ENCODE data around the gene NLE1.
"Not testable (repeated sequence)": the region's sequence is repeated elsewhere in the genome, so short reads cannot be mapped to it uniquely, and the experiment has no call there.

The NLE1 gene

DNA sequence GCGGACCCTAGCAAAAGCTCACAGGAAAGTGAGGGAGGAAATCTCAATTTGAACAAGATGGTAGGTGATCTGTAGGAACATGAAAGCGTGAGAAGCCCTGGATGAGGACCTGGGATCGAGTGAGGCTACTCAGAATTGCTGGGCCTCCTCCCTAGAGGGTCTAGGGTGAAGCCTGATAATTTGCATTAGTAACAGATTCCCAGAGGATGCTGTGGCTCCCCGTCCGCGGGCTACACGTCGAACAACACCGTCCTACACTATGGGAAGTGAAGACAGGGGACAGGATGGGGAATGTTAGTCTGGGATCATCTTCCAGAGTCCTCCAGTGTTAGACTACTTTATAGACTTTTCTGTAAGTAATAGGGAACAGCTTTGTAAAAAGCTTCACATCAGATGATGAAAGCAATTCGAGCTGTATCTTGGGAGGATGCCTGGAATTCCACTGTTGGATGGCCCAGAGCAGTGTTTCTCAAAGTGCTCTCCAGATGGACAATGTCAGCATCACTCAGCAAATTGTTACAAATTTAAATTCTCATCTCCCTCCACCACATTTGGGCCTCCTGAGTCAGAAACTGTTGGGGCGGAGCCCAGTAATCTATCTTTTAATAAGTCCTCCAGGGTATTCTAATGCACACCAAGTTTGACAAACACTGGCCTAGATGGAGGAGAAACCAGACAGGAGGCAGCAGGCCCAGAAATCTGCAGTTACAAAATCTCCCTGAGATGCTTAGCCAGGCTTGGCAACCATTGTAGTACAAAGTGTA lies 14.2 kb downstream of the NLE1 start:
- DNase-seq = no peak

DNA sequence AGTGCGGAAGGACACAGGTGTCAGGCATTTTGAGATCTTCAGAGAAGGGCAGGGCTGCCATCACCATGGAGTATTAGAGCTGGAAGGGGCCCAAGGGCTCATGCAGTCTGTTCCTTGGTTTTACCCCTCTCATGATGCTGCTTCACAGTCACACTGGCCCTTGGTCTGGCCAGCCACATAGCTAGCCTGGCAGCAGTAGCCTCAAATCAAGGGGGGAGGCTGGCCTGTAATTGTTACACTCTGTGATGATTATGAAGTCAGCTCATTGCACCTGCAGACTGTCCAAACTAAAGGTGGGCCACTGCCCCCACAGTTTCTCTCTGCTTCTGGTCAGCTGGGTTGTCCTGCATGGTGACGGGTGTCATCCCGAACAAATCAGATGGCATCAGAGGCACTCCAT lies 20.8 kb downstream of the NLE1 start, which contains the start of gene FNDC8:
Gene FNDC8, plus strand, starts transcription at position 301 of the 400 bp plus-strand sequence. Its CDS starts 79 bp downstream, at position 380.
- DNase-seq = no peak

DNA sequence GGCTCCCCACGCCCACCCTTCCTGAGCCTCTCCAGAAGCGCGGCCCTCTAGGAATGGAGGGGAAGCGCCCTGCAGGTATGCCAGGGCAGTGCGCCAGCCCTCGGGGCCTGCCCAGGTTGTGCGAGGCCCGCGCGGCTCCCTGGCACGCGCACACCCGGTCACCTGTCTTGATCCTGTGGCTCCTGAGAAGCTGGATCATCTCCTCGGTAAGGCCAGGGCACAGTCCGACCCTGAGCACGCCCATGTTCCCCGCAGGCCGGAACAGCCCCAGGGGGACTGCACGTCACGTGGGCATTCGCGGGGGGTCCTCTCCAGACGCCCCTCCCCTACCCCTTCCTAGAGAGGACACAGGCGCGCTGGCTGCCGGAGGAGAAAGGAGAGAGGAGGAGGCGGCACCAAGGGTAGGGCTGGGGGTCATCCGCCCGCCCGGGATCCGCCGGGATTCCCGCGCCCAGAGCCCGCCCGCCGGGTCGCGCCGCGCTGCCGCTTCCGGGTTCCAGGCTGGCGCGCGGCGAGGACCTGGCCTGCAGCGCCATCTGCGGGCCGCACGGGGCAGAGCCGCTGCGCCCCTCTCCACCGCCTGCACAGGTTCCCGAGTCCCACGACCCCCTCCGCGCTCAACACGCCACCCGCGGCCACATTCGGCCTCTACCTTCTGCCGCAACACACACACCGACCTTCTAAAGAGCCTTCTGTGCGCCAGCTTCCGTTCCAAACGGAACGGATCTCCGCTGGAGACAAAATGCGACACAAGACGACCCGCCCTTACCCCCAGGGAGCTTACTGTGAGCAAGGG lies 22.5 kb downstream of the NLE1 start, which contains the start of gene RAD51D:
Gene RAD51D, minus strand, starts transcription at position 491 of the 796 bp plus-strand sequence. Its CDS starts 247 bp downstream, at position 244.
- peak; percentile 86 for DNase-seq

DNA sequence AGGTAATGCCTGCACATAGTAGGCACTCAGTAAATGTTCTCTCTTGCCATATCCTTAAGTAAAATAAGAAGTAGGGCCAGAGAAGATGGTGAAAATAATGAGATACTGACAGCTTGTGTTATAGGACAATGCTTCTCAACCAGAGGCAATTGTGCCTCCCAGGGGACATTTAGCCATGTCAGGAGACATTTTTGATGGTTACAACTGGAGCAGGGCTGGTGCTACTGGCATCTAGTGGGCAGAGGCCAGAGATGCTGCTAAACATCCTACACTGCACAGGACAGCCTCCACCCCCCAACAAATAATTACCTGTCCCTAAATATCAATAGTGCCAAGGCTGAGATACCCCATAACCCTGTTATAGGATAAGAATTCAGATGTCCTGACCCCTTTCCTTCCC lies 24.1 kb downstream of the NLE1 start:
- peak; percentile 56 for DNase-seq

DNA sequence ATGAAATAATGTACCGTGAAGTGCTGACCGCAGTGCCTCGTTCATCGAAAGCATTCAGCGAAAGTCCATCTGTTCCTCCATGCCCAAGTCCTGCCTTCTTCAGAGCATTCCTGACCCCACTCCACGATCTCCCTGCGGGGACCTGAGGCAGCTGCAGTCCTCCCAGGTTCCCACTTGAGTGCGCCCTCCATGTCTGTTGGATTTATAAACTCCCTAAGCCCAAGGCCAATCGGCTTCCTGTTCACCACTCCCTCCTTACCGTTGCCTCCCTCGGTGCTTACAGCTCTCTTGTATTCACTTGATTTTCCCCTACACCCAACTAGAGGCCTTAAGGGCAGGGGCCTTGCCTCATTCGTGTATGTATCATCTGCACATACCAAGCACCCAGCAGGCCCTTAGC lies 25.3 kb downstream of the NLE1 start:
- no peak for DNase-seq

DNA sequence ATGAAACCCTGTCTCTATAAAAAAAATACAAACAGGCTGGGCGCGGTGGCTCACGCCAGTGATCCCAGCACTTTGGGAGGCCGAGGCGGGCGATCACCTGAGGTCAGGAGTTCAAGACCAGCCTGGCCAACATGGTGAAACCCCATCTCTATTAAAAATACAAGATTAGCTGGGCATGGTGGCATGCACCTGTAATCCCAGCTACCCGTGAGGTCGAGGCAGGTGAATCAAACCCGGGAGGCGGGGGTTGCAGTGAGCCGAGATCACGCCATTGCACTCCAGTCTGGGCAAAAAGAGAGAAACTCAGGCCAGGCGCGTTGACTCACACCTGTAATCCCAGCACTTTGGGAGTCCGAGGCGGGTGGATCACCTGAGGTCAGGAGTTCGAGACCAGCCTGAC lies 31.3 kb downstream of the NLE1 start:
- not testable (repeated sequence) for DNase-seq

DNA sequence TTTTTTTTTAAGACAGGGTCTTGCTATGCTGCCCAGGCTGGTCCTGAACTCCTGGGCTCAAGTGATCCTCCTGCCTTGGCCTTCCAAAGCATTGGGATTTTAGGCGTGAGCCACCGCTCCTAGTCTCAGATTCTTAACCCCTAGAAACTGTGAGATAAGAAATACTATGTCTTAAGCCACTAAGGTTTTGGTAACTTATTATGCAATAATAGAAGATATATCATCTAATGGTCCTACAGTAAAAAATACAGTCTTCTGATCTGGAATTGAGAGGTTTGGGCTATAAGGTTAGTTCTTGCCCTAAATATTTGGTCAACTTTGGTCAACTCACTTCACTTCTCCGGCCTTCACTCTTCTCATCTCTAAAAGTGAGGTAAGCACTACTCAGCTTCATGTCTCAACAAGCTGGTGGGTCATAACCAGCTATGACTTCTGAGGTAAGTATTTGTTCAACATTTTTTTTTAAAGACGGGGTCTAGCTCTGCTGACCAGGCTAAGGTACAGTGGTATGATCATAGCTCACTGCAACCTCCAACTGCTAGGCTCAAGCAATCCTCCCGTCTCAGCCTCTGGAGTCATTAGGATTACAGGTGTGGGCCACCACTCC lies 37.2 kb downstream of the NLE1 start:
- DNase-seq = no peak

DNA sequence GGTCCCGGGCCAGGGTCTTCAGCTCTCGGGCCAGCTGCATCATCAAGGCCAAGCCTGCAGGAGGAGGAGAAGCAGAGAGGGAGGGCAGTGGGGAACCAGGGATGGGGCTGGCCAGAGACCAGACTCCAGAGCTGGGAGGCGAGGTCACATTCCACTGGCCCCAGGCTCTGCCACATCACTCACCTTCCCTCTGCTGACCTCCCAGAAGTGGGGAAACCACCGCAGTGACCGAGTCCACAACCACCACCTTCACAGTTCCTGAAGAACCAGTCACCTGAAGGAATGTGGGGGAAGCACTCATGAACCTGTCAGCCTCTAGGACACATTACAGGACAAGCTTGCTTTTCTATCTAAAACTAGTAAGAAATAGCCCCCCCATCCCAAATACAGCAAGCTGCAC lies 38.8 kb downstream of the NLE1 start:
- no peak for DNase-seq

DNA sequence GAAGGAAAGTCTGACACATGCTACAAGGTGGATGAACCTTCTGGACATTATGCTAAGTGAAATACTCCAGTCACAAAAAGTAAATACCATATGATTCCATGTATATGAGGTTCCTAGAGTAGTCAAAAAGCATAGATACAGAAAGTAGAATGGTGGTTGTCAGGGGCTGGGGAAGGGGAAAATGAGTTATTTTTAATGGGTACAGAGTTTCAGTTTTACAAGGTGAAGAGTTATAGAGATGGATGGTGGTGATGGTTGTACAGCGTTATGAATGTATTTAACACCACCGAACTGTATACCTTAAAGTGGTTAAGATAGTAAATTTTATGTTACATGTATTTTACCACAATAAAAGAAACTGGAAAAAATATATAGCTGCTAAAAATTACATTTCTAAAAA lies 40.4 kb downstream of the NLE1 start:
- DNase-seq = no peak

DNA sequence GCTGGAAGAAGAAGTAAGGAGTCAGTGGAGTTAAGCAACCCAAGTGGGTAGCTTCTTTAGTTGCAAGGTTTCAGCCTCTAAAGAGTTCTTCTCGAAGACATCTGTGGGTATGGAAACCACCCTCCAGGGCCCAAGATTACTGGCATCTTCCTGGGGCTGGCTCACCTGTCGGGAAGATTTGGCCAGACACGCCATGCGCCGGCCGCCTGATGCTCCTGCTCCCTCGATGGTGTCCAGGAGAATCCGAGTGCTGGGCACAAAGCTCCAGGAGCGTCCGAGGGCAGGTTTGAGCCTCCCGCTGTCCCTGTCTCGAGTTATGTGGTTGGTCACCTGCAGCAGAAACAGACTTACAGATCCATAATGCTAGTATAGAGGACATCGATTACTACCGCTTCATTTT lies 41.1 kb downstream of the NLE1 start:
- DNase-seq = no peak

DNA sequence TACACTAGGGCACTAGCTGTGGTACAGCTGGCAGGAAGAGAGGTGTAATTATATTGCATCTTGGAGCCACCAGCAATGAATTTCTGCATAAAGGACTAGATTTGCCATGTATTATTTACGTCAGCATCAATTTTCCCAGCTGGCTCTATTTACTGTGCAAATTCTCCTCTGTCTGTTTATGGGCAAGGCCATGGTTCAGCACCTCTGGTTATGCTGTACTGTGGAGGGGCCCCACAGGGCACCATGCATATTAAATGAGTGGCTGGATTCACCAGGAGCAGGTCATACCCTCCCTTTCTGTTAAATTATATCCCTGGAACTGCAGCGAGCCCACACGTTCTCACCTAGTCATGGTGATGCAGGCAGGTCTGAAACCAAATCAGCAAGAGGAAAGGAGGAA lies 42.2 kb downstream of the NLE1 start:
- no peak for DNase-seq

DNA sequence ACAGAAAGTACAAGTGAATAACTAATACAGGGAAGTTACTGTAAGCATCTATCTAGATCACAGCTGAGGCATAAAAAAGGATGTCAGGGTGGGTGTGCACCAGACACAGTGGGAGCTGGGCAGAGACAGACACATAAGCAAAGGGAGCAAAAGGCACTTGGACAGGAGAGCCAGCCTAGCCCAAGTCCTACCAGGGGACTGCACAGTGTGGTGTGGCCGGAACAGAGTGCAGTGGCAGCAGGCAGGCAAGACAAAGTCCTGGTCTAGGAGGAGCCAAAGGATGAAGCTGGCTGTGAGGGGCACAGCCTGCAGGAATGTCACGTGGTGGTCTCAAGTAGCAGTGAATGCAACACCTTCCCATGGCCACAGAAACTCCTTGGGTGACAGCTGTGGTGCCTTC lies 44.3 kb downstream of the NLE1 start:
- no peak for DNase-seq

DNA sequence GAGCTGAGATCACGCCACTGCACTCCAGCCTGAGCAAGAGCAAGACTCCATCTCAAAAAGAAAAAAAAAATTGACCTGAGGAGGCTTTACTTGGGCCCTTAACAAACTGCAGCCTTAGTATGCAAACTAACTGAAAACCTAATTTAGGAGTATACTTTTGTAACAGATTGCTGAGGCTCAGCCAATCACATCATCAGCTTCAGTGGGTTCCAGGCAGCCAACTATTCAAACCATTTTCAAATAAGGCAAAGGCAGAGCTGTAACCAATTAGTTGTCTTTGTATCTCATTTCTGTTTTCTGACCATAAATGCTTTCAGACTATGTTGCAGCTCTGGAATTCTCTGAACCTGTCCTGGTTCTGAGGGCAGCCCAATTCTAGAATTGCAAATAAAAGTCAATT lies 46.4 kb downstream of the NLE1 start:
- no peak for DNase-seq

DNA sequence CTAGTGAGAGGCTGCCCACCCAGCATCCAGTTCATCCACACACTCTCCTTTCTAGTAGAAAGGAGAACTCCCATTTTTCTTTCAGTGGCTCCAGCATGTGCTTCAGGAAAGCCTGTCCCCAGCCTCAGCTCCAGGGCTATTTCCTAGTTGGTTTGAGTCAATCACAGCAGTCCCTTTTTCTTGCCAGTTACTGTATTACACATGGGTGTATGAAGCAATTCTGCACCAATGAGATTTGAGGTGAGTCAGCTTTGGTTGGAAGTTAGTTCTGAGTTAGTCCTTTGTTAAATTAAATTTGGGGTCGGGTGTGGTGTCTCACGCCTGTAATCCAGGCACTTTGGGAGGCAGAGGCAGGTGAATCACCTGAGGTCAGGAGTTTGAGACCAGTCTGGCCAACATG lies 47.2 kb downstream of the NLE1 start:
- no peak for DNase-seq

DNA sequence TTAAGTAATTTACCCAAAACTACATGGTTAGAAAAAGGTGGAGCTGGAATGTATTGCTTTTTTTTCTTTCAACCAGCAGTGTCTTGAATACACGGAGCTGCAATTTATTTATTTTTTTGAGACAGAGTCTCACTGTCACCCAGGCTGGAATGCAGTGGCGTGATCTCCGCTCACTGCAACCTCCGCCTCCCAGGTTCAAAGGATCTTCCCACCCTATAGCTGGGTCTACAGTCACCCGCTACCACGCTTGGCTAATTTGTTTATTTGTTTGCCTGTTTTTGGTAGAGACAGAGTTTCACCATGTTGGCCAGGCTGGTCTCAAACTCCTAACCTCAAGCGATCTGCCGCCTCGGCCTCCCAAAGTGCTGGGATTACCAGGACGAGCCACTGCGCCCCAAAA lies 51.4 kb downstream of the NLE1 start:
- not testable (repeated sequence) for DNase-seq

DNA sequence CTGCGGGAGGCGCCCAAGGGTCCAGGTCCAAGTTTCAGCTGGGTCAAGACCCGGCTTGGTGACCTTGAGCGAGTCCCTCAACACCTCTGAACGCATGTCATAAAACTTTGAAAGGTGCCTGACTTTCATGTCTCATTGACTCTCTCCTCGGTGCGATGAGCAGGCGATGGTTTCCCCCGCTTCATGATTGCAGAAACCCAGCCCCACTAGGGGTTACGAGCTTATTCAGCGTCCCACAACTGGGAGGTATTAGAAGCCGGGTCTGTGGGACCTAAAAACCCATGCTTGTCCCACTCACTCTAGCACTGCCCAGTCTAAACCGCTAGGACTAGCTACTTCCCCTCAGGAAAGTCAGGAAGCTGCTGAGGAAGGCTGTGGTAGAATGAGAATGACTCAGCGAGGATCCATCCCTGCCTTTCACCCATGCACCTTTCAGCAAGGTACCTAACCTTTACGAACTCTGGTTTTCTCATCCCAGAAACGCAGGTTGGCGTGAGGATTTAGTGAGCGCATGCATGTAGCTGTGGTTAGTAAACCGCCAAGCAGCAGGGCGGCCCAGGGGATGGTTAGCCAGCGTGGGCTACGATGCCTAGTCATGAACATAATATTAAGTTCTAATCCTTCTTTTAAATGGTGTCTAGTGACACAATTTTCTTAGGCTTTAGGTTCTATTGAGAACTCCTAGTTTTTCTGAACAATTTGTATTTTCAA lies 52.4 kb downstream of the NLE1 start:
- peak; percentile 25 for DNase-seq

DNA sequence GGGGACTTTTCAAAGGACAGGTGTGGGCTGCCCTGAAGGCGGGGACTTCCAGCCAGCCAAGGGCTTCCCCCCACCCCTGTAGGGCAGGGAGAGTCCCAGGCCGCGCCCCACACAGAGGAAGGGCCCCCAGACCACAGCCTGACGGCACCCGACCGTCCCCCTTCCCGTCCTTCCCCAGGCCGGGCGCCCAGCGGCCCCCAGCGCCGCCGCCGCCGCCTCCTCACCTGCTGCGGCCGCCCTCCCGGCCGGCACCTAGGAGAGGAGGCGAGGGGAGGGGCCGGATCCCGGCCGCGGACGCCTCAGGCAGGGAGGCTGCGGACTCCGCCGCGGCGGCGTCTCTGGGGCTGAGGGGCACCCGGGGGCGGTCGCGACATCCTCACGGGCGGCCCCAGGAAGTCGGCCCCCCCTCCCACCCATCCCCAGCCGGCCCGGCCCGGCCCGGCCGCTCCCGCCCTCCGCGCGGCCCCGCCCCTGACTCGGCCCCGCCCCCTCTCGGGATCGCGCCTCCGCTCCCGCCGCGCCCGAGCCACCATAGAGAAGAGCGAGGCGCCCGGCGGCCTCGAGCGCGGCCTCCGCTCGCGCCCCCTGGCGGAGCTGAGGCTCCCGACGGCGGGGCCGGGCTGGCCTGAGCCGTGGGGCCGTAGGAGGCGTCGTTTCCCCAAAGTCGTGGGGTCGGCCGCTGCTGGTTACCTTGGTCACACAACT lies 53.1 kb downstream of the NLE1 start:
- peak; percentile 93 for DNase-seq

DNA sequence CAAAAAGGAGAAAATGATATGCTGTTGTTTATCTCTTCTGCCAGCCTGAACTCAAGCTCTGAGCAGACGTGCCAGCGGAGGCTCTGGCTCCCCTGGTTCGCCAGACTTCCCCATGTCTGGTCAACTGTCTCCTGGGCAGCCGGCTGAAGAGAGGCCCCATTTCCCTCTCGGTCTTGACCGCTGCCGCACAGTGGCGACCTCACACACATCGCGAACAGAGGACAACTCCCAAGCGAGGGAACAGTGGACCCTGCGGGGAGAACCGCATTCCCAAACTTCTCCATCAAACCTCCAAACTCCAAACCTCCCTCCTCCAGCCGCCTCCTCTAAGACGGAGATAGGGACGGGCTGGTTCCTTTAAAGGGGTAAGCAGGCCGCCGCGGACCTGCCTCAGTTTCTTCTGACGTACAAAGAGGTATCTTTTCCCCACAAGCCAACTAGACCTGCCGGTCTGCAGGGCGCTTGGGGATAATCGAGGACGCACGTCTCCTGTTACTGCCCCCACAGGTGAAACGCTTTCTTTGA lies 53.7 kb downstream of the NLE1 start:
- DNase-seq = peak; percentile 50

DNA sequence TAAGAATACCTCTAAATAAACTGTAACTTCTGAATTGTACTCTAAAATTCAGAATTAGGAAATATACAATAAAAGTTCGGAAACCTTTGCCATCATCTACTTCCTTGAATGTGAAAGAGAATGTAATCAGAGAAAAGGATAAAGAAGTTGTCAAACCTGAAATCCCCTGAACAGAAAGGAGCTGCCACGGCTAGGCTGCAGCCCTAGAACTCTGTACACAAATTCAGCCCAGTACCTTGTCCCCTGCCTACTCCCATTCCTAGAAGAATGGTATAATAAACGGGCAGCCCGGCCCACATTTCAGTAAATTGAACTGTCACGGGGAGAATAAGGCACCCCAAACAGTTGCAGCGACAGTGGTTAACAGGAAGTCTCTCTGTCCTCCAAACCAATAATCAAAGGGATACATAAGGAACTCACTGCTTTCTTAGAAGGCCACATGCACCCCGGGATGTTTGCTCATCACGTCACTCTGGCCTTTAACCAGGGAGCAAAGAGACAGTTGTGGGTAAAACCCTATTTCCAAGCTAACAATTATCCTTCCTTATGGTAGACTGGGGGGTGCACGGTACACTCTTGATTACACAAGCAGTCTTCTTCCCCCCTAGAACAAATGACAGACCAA lies 54.3 kb downstream of the NLE1 start:
- peak; percentile 43 for DNase-seq

DNA sequence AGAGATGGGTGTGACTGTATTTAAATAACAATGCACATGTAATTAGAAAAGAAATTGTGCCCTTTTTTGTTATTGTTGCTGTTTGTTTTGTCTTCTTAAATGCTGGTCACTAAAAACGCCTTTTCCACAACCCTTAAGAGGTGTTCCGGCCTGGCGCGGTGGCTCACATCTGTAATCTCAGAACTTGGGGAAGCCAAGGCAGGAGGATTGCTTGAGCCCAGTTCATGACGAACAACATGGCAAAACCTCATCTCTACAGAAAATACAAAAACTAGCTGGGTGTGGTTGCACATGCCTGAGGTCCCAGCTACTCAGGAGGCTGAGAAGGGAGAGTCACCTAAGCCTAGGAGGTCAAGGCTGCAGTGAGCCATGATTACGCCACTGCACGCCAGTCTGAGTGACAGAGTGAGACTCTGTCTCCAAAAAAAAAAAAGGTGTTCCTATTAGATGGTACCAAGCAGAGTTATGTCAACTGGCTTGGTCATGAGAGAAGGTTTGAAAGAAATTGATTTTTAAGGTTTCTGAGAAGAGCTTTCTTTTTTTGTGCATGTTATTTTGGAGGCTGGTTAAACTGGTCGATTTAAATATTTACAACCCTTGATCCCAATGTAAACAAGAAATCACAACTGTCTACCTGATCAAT lies 55.1 kb downstream of the NLE1 start:
- peak; percentile 39 for DNase-seq

DNA sequence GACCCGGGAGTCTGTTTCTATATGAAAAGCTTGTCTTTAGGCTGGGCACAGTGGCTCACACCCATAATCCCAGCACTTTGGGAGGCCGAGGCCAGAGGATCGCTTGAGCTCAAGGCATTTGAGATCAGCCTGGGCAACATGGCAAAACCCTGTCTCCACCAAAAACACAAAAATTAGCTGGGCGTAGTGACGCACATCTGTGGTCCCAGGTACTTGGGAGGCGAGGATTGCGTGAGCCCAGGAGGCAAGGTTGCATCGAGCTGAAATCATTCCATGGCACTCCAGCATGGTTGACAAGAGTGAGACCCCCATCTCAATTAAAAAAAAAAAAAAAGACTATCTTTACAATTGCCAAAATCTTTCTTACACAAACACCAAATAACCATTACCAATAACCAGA lies 55.9 kb downstream of the NLE1 start:
- no peak for DNase-seq
